K562 (cell line): ENCODE measurements around the gene DGKB. TPM values are rescaled to one million over a fixed set of nuclear protein-coding genes. Genes with fewer than 3 reads are reported as not detected.

Experiments used
- ATAC-seq: fragments of 200-7000 bp; cut with Tn5 transposase; 3 replicates; pipeline ENCODE4 v1.9.1; 2020; ENCODE audit warnings: moderate library complexity
- BruUV-seq: library from RNA; stranded (reverse); fragments of 400-500 nt; replicated peaks from 2 replicates; lab custom pipeline; 2021; lab: Mats Ljungman, UMichigan
- CTCF ChIA-PET: fragments of 300-600 bp; formaldehyde crosslinking; extraction: SDS; loops from one replicate; lab custom pipeline; 2021; ENCODE audit warnings: low intra/inter-chr PET ratio; lab: Yijun Ruan, JAX
- POLR2A ChIA-PET: fragments of 300-600, 350-650 bp; sonication (Branson Sonifier 250); formaldehyde crosslinking; extraction: SDS; loops from one replicate; lab custom pipeline; 2021; ENCODE audit warnings: antibody characterized with exemption, inconsistent platforms; lab: Yijun Ruan, JAX
- DNase-seq, 4 experiments: peaks; one replicate each; pipeline versions ENCODE4 v3.0.0 to v3.0.0-alpha.2; 2011 to 2018; ENCODE audit warnings: low spot score in 3 of 4, mixed read lengths in 3 of 4; ENCODE audit errors: extremely low read depth in 1 of 4
- FAIRE-seq: peaks from 2 replicates; lab custom pipeline; 2011; peaks lifted over from hg19 to GRCh38; lab: Jason Lieb, UNC
- H2AFZ ChIP-seq: 2 replicates; pipeline ENCODE4 v1.6.0; 2011; ENCODE audit warnings: low read depth, low read length, control low read depth, inconsistent platforms
- H3K27ac ChIP-seq: fragments of 200-600 bp; 3 replicates; pipeline ENCODE4 v1.8.0; 2011; ENCODE audit warnings: low read depth, mild to moderate bottlenecking, control low read depth, inconsistent platforms, low read length, moderate library complexity, mixed read lengths; ENCODE audit errors: extremely low read depth
- H3K27me3 ChIP-seq, 2 experiments: fragments of 300-600 bp in 1 of 2; 2 replicates in 1 of 2; 3 replicates in 1 of 2; pipeline versions ENCODE4 v1.6.0 to v1.8.0; 2011; ENCODE audit warnings: inconsistent platforms in 2 of 2, low read length in 2 of 2, mild to moderate bottlenecking in 1 of 2, mixed read lengths in 1 of 2, moderate library complexity in 1 of 2; ENCODE audit not compliant: control insufficient read depth in 2 of 2, insufficient read depth in 2 of 2
- H3K36me3 ChIP-seq: fragments of 300-600 bp; 3 replicates; pipeline ENCODE4 v1.8.0; 2011; ENCODE audit warnings: mild to moderate bottlenecking, low read length, inconsistent platforms; ENCODE audit not compliant: control insufficient read depth, insufficient read depth
- H3K4me1 ChIP-seq, 2 experiments: fragments of 200-600 bp in 1 of 2; replicated peaks in 1 of 2; 2 replicates in 1 of 2; 3 replicates in 1 of 2; pipeline versions ENCODE4 v1.5.1 to v1.8.0; 2011; ENCODE audit warnings: inconsistent platforms in 2 of 2, low read length in 2 of 2, mild to moderate bottlenecking in 1 of 2, mixed read lengths in 1 of 2, moderate library complexity in 1 of 2; ENCODE audit not compliant: control insufficient read depth in 2 of 2, insufficient read depth in 2 of 2
- H3K4me2 ChIP-seq: 2 replicates; pipeline ENCODE4 v1.6.1; 2011; ENCODE audit warnings: low read length, control low read depth, inconsistent platforms, mixed read lengths; ENCODE audit not compliant: insufficient read depth
- H3K4me3 ChIP-seq: fragments of 200-600 bp; sonication (generic), shearing (Covaris generic); 2 replicates; pipeline ENCODE4 v1.5.1; 2016; ENCODE audit warnings: control low read depth, inconsistent platforms
- H3K79me2 ChIP-seq: fragments of 200-600 bp; 3 replicates; pipeline ENCODE4 v1.8.0; 2011; ENCODE audit warnings: low read length, inconsistent platforms; ENCODE audit not compliant: control insufficient read depth, insufficient read depth
- H3K9ac ChIP-seq, 2 experiments: 2 replicates each; pipeline versions ENCODE4 v1.6.0 to v1.6.1; 2011; ENCODE audit warnings: low read depth in 2 of 2, low read length in 2 of 2, control low read depth in 1 of 2, inconsistent platforms in 1 of 2, mild to moderate bottlenecking in 1 of 2, mixed read lengths in 1 of 2; ENCODE audit not compliant: insufficient read depth in 1 of 2
- H3K9me1 ChIP-seq: one replicate; pipeline ENCODE4 v1.6.0; 2011; ENCODE audit warnings: inconsistent platforms, mild to moderate bottlenecking, low read length, moderate library complexity; ENCODE audit not compliant: control insufficient read depth, insufficient read depth
- H3K9me3 ChIP-seq: replicated peaks from 2 replicates; pipeline ENCODE4 v1.5.1; 2011; ENCODE audit warnings: low read depth, low read length, inconsistent platforms; ENCODE audit not compliant: control insufficient read depth, insufficient read depth
- H4K20me1 ChIP-seq: replicated peaks from 2 replicates; pipeline ENCODE4 v1.6.1; 2011; ENCODE audit warnings: low read length, inconsistent platforms, mixed read lengths; ENCODE audit not compliant: control insufficient read depth, insufficient read depth
- CHD2 ChIP-seq: IDR thresholded peaks from 2 replicates; pipeline ENCODE4 v1.6.1; 2011; ENCODE audit warnings: low read depth, low read length
- ESRRB ChIP-seq: fragments of 250-450 bp; sonication (Bioruptor Pico); IDR thresholded peaks from 2 replicates; pipeline ENCODE4 v1.5.0; 2020; ENCODE audit warnings: mild to moderate bottlenecking, moderate library complexity, borderline replicate concordance
- MAFG ChIP-seq: fragments of 450-650 bp; conservative IDR thresholded peaks from 2 replicates; pipeline ENCODE4 v1.6.1; 2016; ENCODE audit warnings: missing genetic modification characterization, missing compliant biosample characterization
- NCOR1 ChIP-seq: fragments of 450-650 bp; IDR thresholded peaks from 2 replicates; pipeline ENCODE4 v1.6.1; 2016; ENCODE audit warnings: mild to moderate bottlenecking, moderate library complexity
- POLR3G ChIP-seq: IDR thresholded peaks from 2 replicates; pipeline ENCODE4 v1.6.1; 2011; ENCODE audit not compliant: insufficient read length, insufficient replicate concordance; ENCODE audit errors: extremely low read depth
- PRPF4 ChIP-seq: fragments of 200-400 bp; formaldehyde crosslinking; IDR thresholded peaks from one replicate; pipeline ENCODE4 v1.6.1; 2017; ENCODE audit warnings: low read length, low read depth, mild to moderate bottlenecking; ENCODE audit not compliant: insufficient read depth, poor library complexity, severe bottlenecking
- TEAD2 ChIP-seq: fragments of 450-650 bp; IDR thresholded peaks from 2 replicates; pipeline ENCODE4 v1.6.1; 2016; ENCODE audit warnings: missing genetic modification characterization, control low read depth, missing compliant biosample characterization
- ZNF174 ChIP-seq: fragments of 250-450 bp; sonication (Bioruptor Pico); IDR thresholded peaks from 2 replicates; pipeline ENCODE4 v1.4.0; 2020; ENCODE audit warnings: mild to moderate bottlenecking
- WGBS: fragments of 100-300 bp; shearing (Covaris generic); methylation state at CpG from one replicate; pipeline ENCODE4 v1.1.6; 2016; ENCODE audit warnings: low coverage, mixed read lengths; ENCODE audit not compliant: insufficient coverage; ENCODE audit errors: missing lambda C conversion rate; 5-methylcytosine and 5-hydroxymethylcytosine counted together
- in situ Hi-C: fragments of 300-500 bp; cut with MboI; formaldehyde crosslinking; loops from 4 replicates; pipeline ENCODE4 v1.15.0; 2018; ENCODE audit warnings: inconsistent platforms, mixed read lengths
- intact Hi-C: fragments of 100-400 bp; cut with micrococcal nuclease; formaldehyde crosslinking; loops from 2 replicates; pipeline ENCODE4 v1.14.2; 2022
- polyA plus RNA-seq, 8 experiments: library from polyadenylated mRNA; depleted of rRNA in 4 of 8; stranded (reverse) in 5 of 8; unstranded in 3 of 8; fragments of >200 nt; fragmentation: Nextera tagmentation in 2 of 8; fragmentation: Illumina TruSeq in 1 of 8; extraction: Ambion mirVana in 2 of 8; extraction: Trizol in 1 of 8; gene quantifications; 2 replicates each; pipeline versions ENCODE4 v1.2.1 to v1.2.3, GENCODE V29; 2011 to 2014; ENCODE audit warnings: inconsistent platforms in 1 of 8, missing spikeins in 1 of 8
- total RNA-seq, 7 experiments: library from RNA; depleted of rRNA in 6 of 7; stranded (reverse); fragments of >200 nt in 6 of 7; fragmentation: Illumina TruSeq in 2 of 7; extraction: Trizol in 2 of 7; gene quantifications; 2 replicates each; pipeline versions ENCODE4 v1.2.1 to v1.2.3, GENCODE V29; 2011 to 2021; ENCODE audit warnings: low replicate concordance in 1 of 7

The DGKB gene
- total and polyA plus RNA-seq, 9 of the 15 experiments (the other 6 are each of a cell fraction or from before 2014, with no cell fraction given): 0.01 TPM; not detected in 8

DNA sequence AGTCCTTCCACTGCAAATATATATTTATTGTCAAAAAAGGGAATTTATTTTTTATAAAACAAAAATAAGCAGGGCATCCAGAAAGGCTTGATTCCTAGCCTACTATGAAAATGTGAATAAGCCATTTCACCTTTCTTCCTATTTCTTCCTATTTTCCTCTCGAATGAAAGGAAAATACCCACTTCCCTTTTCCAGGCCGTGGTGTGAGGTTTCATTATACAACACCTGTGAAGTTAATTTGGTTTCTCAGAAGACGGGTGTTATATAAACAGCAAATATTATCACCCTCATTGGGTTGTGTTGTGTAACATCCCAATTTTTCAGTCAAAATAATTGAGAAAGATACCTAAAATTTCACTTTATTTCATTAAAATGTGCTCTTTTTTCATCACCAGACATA, 214.3 kb downstream of the DGKB start:
- no peak overlapping the region for H3K4me3 ChIP-seq
- ChIA-PET POLR2A (no interaction called here), CTCF (no interaction called here)
- no peak for DNase-seq
- H2AFZ ChIP-seq: no peak overlapping the region
- H3K9me3 ChIP-seq: no peaks in the 10 kb centered on the region
- no peaks in the 10 kb centered on the region for H3K9me1 ChIP-seq
- WGBS: 0% methylated on average over 3 of the region's 3 CpGs
- H3K79me2 ChIP-seq: no peaks in the 10 kb centered on the region
- H3K27ac ChIP-seq: no peak overlapping the region
- no peaks in the 10 kb centered on the region for H3K4me1 ChIP-seq
- no TSS peak for BruUV-seq
- no peak overlapping the region for H3K9ac ChIP-seq
- intact Hi-C loops (no loop called here), in situ Hi-C loops (no loop called here)
- no peak for ATAC-seq
- H3K4me2 ChIP-seq: no peak overlapping the region
- no peak for TF ChIP-seq MAFG
- TF ChIP-seq ZNF174: no peak
- TF ChIP-seq NCOR1: no peak
- TF ChIP-seq PRPF4: no peak
- TF ChIP-seq POLR3G: no peak
- TF ChIP-seq TEAD2: no peak
- FAIRE-seq: no peak
- H4K20me1 ChIP-seq: no peaks in the 10 kb centered on the region
- H3K36me3 ChIP-seq: no peaks in the 10 kb centered on the region
- no peaks in the 10 kb centered on the region for H3K27me3 ChIP-seq

DNA sequence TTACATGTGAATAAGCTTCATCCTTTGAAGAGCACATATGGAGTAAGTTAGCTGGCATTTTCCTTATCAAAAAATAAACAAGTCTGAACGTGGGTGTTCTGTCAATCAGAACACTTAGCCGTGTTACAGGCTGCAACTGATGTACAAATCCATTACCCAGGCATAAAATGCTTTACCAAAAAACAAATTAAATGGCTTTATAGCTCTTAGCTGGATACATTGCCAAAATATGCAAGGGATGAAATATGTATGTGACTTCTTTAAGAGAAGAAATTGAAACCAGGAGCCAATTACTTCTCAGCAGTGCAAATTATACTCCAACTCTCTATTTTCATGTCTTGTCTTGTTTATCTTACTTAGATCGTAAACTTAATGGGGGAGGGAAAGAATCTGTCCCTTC, 214.8 kb downstream of the DGKB start:
- intact Hi-C loops (no loop called here), in situ Hi-C loops (no loop called here)
- H2AFZ ChIP-seq: no peak overlapping the region
- H3K27me3 ChIP-seq: no peaks in the 10 kb centered on the region
- no peak for TF ChIP-seq CHD2
- TF ChIP-seq ESRRB: no peak
- no peak overlapping the region for H3K4me3 ChIP-seq
- FAIRE-seq (no peak), ATAC-seq (no peak), DNase-seq (no peak)
- H3K4me1 ChIP-seq: no peaks in the 10 kb centered on the region
- WGBS: 0% methylated on average over 3 of the region's 3 CpGs
- H4K20me1 ChIP-seq: no peaks in the 10 kb centered on the region
- no peak overlapping the region for H3K4me2 ChIP-seq
- no peak overlapping the region for H3K9ac ChIP-seq
- POLR2A ChIA-PET: no interaction called here
- H3K27ac ChIP-seq: no peak overlapping the region
- H3K9me1 ChIP-seq: no peaks in the 10 kb centered on the region
- no peaks in the 10 kb centered on the region for H3K9me3 ChIP-seq
- H3K79me2 ChIP-seq: no peaks in the 10 kb centered on the region
- no TSS peak for BruUV-seq
- CTCF ChIA-PET: no interaction called here
- H3K36me3 ChIP-seq: no peaks in the 10 kb centered on the region
